Measurements from ENCODE around the gene NECAP2.

DNA sequence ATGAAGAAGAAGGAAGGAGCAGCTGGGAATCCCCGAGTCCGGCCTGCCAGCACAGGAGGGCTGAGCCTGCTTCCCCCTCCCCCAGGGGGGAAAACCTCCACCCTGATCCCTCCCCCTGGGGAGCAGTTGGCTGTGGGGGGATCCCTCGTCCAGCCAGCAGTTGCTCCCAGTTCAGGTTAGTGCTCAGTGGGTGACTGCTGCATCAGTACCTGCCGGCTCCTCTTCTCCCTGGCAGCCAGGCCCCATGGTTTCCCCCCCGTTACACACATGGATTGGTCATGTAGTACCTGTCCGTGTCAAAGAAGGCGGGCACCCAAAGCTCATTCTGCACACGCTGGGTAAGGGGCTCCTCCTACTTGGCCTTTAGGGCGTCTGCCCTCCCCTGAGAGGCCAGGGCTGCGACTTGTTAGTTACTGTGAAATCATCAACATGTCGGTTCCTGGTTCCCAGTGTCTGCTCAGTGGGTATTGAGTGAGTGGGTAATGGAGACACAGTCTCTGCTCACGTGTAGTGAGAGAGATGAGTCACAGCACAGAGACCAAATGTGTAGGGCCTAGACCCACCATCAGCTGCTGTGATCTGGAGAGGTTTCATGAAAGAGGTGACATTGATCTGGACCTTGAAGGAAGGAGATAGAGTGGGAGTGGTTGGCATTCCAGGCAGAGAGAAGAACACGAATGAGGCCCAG, 11.5 kb downstream of the NECAP2 start:
- TF ChIP-seq POLR2AphosphoS5 (IDR thresholded peaks at IDR 0.05) (no peak), POLR2A (IDR thresholded peaks at IDR 0.05) (no peak), EP300 (IDR thresholded peaks at IDR 0.05) (no peak)
- TF ChIP-seq, protein P1, sequence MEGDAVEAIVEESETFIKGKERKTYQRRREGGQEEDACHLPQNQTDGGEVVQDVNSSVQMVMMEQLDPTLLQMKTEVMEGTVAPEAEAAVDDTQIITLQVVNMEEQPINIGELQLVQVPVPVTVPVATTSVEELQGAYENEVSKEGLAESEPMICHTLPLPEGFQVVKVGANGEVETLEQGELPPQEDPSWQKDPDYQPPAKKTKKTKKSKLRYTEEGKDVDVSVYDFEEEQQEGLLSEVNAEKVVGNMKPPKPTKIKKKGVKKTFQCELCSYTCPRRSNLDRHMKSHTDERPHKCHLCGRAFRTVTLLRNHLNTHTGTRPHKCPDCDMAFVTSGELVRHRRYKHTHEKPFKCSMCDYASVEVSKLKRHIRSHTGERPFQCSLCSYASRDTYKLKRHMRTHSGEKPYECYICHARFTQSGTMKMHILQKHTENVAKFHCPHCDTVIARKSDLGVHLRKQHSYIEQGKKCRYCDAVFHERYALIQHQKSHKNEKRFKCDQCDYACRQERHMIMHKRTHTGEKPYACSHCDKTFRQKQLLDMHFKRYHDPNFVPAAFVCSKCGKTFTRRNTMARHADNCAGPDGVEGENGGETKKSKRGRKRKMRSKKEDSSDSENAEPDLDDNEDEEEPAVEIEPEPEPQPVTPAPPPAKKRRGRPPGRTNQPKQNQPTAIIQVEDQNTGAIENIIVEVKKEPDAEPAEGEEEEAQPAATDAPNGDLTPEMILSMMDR (IDR thresholded peaks at IDR 0.05), result no peak

All from suprapubic skin (tissue), 4 donors.